ENCODE data around the gene PREX1.

The PREX1 gene

GRCh38 chr20:48797275-48797825, 30.4 kb downstream of the PREX1 start:
- DNase-seq (ENCODE audit: low spot score) = no peak

DNA sequence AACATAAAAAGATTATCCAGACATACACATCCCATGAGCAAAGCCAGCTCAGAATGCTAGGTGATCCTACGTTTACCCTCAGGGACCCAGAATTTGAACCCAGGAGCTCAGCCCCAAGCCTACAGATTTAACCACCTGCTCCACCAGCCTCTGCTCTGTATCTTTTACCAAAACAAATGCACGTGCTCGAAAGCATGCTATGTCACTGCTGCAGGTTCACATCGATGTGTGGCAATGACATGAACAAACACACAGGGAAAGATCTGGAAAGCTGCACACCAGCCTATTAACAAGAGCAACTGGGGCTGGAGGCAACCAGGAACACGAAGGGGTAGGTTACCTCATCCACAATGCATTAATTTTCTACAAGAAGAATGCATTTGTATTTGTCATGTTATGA, 32.1 kb downstream of the PREX1 start:
- no peak for DNase-seq (ENCODE audit: low spot score)

- DNase-seq (ENCODE audit: low spot score) = no peak
These were observed 32.9 kb downstream of the PREX1 start for GRCh38 chr20:48794816-48795457.

GRCh38 chr20:48794360-48794759, 33.4 kb downstream of the PREX1 start:
- DNase-seq (ENCODE audit: low spot score) = no peak

DNA sequence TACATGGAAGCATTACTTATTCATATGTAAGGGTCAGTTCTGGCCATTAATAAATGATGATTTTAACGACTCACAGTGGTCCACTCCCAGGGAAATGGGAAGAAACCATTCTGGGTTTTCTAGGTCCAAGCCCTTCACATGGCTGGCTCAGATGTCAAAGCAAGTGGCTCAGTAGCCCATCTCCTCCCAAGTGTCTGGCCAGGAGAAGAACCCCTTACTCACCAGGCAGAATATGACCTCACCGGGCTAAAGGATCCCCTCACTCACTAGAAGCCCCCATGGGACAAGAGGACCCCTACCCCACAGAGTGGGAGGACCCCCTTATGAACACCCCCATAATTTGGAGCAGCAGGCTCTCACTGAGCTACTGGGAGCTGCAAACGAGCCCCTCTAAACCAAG, 34.0 kb downstream of the PREX1 start:
- no peak for DNase-seq (ENCODE audit: low spot score)

GRCh38 chr20:48791666-48792071, 36.1 kb downstream of the PREX1 start:
- no peak for DNase-seq (ENCODE audit: low spot score)

GRCh38 chr20:48791014-48791413, 36.8 kb downstream of the PREX1 start:
- DNase-seq (ENCODE audit: low spot score) = no peak

- no peak for DNase-seq (ENCODE audit: low spot score)
These were observed 37.3 kb downstream of the PREX1 start for GRCh38 chr20:48790473-48791003.

- no peak for DNase-seq (ENCODE audit: low spot score)
These were observed 37.9 kb downstream of the PREX1 start for GRCh38 chr20:48789781-48790472.

DNA sequence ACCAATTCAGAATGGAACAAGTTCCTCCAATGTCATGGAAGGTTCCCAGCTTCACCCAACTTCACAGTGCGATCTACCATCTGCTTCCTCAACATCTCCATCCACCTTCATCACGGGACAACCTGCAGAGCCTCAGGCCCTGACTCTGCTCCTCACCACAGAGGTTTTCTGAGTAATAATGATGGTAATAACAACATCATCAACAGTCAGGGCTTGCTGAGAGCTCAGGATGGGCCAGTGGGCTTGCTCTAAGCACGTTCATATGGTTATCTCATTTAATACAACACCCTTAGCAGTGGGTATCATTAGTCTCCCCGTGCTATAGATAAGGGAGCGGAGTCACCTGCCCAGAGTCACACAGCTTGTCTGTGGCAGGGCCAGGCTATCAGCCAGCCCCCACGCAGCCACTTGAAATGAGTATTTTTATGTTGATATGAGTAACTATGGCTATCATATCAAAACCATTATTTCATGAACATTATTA, 38.6 kb downstream of the PREX1 start:
- no peak for DNase-seq (ENCODE audit: low spot score)

- DNase-seq (ENCODE audit: low spot score) = no peak
These were observed 39.2 kb downstream of the PREX1 start for GRCh38 chr20:48788486-48789072.

GRCh38 chr20:48787861-48788375, 39.9 kb downstream of the PREX1 start:
- no peak for DNase-seq (ENCODE audit: low spot score)

DNA sequence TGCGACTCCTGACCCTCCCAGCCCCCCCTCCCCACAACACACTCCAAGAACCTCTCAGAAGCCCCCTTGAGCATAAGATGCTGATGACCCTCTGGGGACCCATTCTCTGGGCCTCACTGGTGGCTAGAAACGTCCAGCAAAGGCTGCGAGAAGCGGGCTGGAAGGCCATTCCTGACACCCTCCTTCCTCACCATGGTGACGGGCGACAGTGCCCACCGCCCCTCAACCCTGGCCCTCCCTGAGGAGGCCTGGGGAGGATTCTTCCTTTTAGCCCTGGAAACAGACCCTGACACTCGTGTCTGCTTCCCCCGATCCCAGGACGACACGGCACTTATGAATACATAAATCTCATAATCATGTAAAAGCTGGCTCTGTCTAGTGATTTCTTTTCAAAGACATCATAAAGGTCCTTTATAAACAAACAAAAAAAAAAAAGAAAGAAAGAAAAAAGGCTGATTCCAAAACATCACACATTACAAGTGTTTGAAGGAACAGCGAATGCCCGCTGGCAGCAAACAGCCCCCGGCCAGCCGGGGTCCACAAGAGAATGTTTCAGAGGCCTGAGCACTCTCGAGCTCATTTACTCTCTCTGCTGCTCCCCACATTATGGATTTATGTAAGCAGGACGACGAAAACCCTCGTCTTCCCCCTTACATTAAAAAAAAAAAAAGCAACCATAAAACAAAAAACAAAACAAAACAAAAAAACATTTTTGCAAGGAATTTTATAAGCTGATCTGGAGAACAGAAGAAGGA, 40.7 kb downstream of the PREX1 start:
- no peak for DNase-seq (ENCODE audit: low spot score)

GRCh38 chr20:48785801-48786200, 42.0 kb downstream of the PREX1 start:
- DNase-seq (ENCODE audit: low spot score) = no peak

DNA sequence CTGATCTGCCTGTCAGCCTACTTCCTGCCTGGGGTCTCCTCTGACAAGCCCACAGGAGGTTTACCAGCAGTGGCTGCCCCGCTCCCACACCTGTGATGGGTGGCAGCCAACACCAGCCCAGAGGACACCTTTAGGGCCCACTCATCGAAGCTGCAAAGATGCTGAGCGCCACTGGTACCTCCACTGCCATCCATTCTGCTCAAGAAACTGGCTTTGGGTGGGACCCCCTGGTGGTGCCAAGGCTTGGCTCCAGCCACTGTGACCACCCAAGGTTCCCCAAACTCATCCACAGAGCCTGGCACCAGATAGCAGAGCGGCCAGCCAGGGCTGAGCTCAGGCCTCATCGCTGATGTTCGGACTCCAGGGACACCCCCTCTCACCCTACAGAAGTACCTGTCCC, 42.5 kb downstream of the PREX1 start:
- no peak for DNase-seq (ENCODE audit: low spot score)

- DNase-seq (ENCODE audit: low spot score) = no peak
These were observed 43.5 kb downstream of the PREX1 start for GRCh38 chr20:48784273-48784641.

DNA sequence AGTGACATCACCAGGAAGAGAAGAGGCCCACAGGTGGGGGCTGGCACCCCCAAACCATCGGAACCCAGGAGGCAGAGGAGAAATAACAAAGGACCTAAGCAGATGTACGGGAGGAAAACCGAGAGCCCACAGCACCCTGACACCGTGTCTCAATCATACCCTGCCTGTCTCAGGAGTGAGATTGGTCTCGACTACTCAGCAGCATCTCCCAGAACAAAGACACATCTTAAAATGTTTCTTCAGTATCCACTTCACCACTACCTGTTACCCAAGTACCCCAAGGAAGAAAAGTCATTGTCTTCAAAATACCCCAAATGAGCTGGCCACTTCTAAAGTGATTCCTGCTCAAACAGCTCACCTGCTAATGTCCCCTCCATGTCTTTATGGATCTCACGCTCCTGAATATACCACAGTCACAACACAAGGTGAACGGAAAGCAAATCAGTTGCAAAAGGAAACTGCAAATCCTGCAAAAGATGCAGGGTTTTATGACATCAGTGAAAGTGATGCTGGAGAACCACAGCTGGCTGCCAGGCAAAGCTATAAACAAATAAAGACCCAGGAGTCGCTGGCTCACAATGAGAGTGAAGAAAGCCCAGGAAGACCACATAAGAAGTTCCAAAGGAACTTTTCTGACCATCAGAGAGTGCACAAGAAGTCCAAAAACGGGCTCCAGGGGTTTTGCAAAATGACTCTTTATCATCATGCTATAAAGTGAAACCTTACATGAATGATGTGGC, 44.1 kb downstream of the PREX1 start:
- DNase-seq (ENCODE audit: low spot score) = no peak

- no peak for DNase-seq (ENCODE audit: low spot score)
These were observed 44.9 kb downstream of the PREX1 start for GRCh38 chr20:48782901-48783308.

- DNase-seq (ENCODE audit: low spot score) = no peak
These were observed 45.7 kb downstream of the PREX1 start for GRCh38 chr20:48782053-48782452.

- no peak for DNase-seq (ENCODE audit: low spot score)
These were observed 46.2 kb downstream of the PREX1 start for GRCh38 chr20:48781634-48782033.

GRCh38 chr20:48779435-48779834, 48.4 kb downstream of the PREX1 start:
- no peak for DNase-seq (ENCODE audit: low spot score)

Data from SK-N-DZ (cell line).